ENCODE measurements around the gene DHCR24. TPM values are rescaled to one million over a fixed set of nuclear protein-coding genes. Genes with fewer than 3 reads are reported as not detected.

The DHCR24 gene
- total RNA-seq, 1 donor from 2014 or later: 16.6 TPM

- DNase-seq (ENCODE audit: low spot score in 2 of 2): peak in 1 of 2 donors; percentile 30
- H3K4me3 ChIP-seq: no peak overlapping the region
- no peak for TF ChIP-seq CTCF (IDR thresholded peaks at IDR 0.05)
- H3K27ac ChIP-seq: no peak overlapping the region
- H3K27me3 ChIP-seq: no peaks in the 10 kb centered on the region
- H3K4me1 ChIP-seq: no peaks in the 10 kb centered on the region
- H3K36me3 ChIP-seq: peaks cover under 1 to 25% of the 10 kb centered on the region in 2 donors
- intact Hi-C loops (cut with DNase I): no loop called here
- no peaks in the 10 kb centered on the region for H3K9me3 ChIP-seq
Observed at GRCh38 chr1:54848134-54848948, 38.7 kb downstream of the DHCR24 start.

GRCh38 chr1:54846716-54847284 lies 40.2 kb downstream of the DHCR24 start:
- Histone ChIP-seq H3K36me3 (peaks cover 0 to 15% of the 10 kb centered on the region in 2 donors), H3K27ac (no peak overlapping the region), H3K27me3 (no peaks in the 10 kb centered on the region), H3K4me1 (no peaks in the 10 kb centered on the region), H3K4me3 (no peak overlapping the region), H3K9me3 (no peaks in the 10 kb centered on the region)
- peak in 1 of 2 donors; percentile 47 for DNase-seq (ENCODE audit: low spot score in 2 of 2)
- TF ChIP-seq CTCF (IDR thresholded peaks at IDR 0.05): no peak
- intact Hi-C loops (cut with DNase I): no loop called here

- Histone ChIP-seq H3K36me3 (peaks cover 0 to 10% of the 10 kb centered on the region in 2 donors), H3K9me3 (no peaks in the 10 kb centered on the region), H3K4me3 (no peak overlapping the region), H3K27me3 (no peaks in the 10 kb centered on the region), H3K4me1 (no peaks in the 10 kb centered on the region), H3K27ac (no peak overlapping the region)
- TF ChIP-seq CTCF (IDR thresholded peaks at IDR 0.05): no peak
- DNase-seq (ENCODE audit: low spot score in 2 of 2): no peak
- intact Hi-C loops (cut with DNase I): no loop called here
Observed at GRCh38 chr1:54846301-54846700, 40.7 kb downstream of the DHCR24 start.

- no peak overlapping the region for H3K4me3 ChIP-seq
- H3K27me3 ChIP-seq: no peaks in the 10 kb centered on the region
- H3K36me3 ChIP-seq: peaks cover 0 to 5% of the 10 kb centered on the region in 2 donors
- H3K27ac ChIP-seq: no peak overlapping the region
- no peaks in the 10 kb centered on the region for H3K9me3 ChIP-seq
- TF ChIP-seq CTCF (IDR thresholded peaks at IDR 0.05): no peak
- intact Hi-C loops (cut with DNase I): no loop called here
- no peaks in the 10 kb centered on the region for H3K4me1 ChIP-seq
- DNase-seq (ENCODE audit: low spot score in 2 of 2): peak in 1 of 2 donors; percentile 52
Observed at GRCh38 chr1:54845772-54846171, 41.2 kb downstream of the DHCR24 start.

- H3K36me3 ChIP-seq: no peaks in the 10 kb centered on the region
- TF ChIP-seq CTCF (IDR thresholded peaks at IDR 0.05): no peak
- no peaks in the 10 kb centered on the region for H3K27me3 ChIP-seq
- intact Hi-C loops (cut with DNase I): no loop called here
- no peaks in the 10 kb centered on the region for H3K9me3 ChIP-seq
- DNase-seq (ENCODE audit: low spot score in 2 of 2): no peak
- H3K4me1 ChIP-seq: no peaks in the 10 kb centered on the region
- no peak overlapping the region for H3K27ac ChIP-seq
- no peak overlapping the region for H3K4me3 ChIP-seq
Observed at GRCh38 chr1:54844564-54844963, 42.4 kb downstream of the DHCR24 start.
